NCI-H2029 treated with DMSO at 0.1 percent for 48 hours (cell line): ENCODE measurements around the gene FAM181A.

Experiments
- DNase-seq: peaks from one replicate; lab custom pipeline; 2025; lab: John Stamatoyannopoulos, UW

FAM181A gene

GRCh38 chr14:93929048-93929535 is 1.9 kb downstream of the FAM181A start:
- no peak for DNase-seq

GRCh38 chr14:93929657-93930056 is 2.5 kb downstream of the FAM181A start:
- no peak for DNase-seq

- DNase-seq, result no peak
Measured at GRCh38 chr14:93930296-93930988, 3.3 kb downstream of the FAM181A start.

GRCh38 chr14:93930989-93931307 is 3.8 kb downstream of the FAM181A start:
- no peak for DNase-seq

- DNase-seq, result no peak
Measured at GRCh38 chr14:93932642-93933041, 5.5 kb downstream of the FAM181A start.

GRCh38 chr14:93935213-93935612 is 8.1 kb downstream of the FAM181A start:
- DNase-seq, result no peak

- DNase-seq, result no peak
Measured at GRCh38 chr14:93936245-93936644, 9.1 kb downstream of the FAM181A start.

- no peak for DNase-seq
Measured at GRCh38 chr14:93936926-93937325, 9.8 kb downstream of the FAM181A start.

GRCh38 chr14:93937519-93937918 is 10.4 kb downstream of the FAM181A start:
- no peak for DNase-seq

- DNase-seq, result no peak
Measured at GRCh38 chr14:93938751-93939303, 11.7 kb downstream of the FAM181A start.

GRCh38 chr14:93939304-93940229 is 12.4 kb downstream of the FAM181A start:
- no peak for DNase-seq

- DNase-seq, result no peak
Measured at GRCh38 chr14:93940437-93940836, 13.3 kb downstream of the FAM181A start.

GRCh38 chr14:93941293-93941910 is 14.3 kb downstream of the FAM181A start:
- DNase-seq, result no peak

GRCh38 chr14:93943052-93943451 is 15.9 kb downstream of the FAM181A start:
- DNase-seq, result no peak

- no peak for DNase-seq
Measured at GRCh38 chr14:93943930-93944329, 16.8 kb downstream of the FAM181A start.

- no peak for DNase-seq
Measured at GRCh38 chr14:93944348-93945069, 17.4 kb downstream of the FAM181A start.

- DNase-seq, result no peak
Measured at GRCh38 chr14:93945070-93945399, 17.9 kb downstream of the FAM181A start.

- DNase-seq, result no peak
Measured at GRCh38 chr14:93946104-93946503, 19.0 kb downstream of the FAM181A start.

- no peak for DNase-seq
Measured at GRCh38 chr14:93946541-93947090, 19.5 kb downstream of the FAM181A start.

- DNase-seq, result no peak
Measured at GRCh38 chr14:93947282-93947681, 20.1 kb downstream of the FAM181A start.

GRCh38 chr14:93949511-93950075 is 22.4 kb downstream of the FAM181A start:
- DNase-seq, result no peak
